HG02610 (cell line): ENCODE results near the gene GSTT2.
"Not testable (repeated sequence)": the region's sequence is repeated elsewhere in the genome, so short reads cannot be mapped to it uniquely, and the experiment has no call there.

Source experiments
- ATAC-seq: cut with Tn5 transposase; IDR thresholded peaks from one replicate; pipeline ENCODE4 v1.9.1; 2021; ENCODE audit warnings: mild to moderate bottlenecking, moderate library complexity; ENCODE audit not compliant: unreplicated experiment

Gene GSTT2

GRCh38 chr22:23979557-23980240 lies at the start of gene GSTT2:
TSS of gene GSTT2 (plus strand) at chr22:23980134.
- ATAC-seq, result not testable (repeated sequence)

- ATAC-seq, result no peak
These were observed 41.5 kb upstream of the GSTT2 start for GRCh38 chr22:23938328-23939016.

GRCh38 chr22:23939017-23939357 lies 40.9 kb upstream of the GSTT2 start:
- no peak for ATAC-seq

- ATAC-seq, result not testable (repeated sequence)
These were observed 39.8 kb upstream of the GSTT2 start for GRCh38 chr22:23940166-23940565.

- ATAC-seq, result not testable (repeated sequence)
These were observed 32.5 kb upstream of the GSTT2 start for GRCh38 chr22:23947391-23947790.

GRCh38 chr22:23949764-23950163 lies 30.2 kb upstream of the GSTT2 start:
- not testable (repeated sequence) for ATAC-seq

GRCh38 chr22:23951383-23951782 lies 28.6 kb upstream of the GSTT2 start:
- ATAC-seq, result not testable (repeated sequence)

- ATAC-seq, result not testable (repeated sequence)
These were observed 27.0 kb upstream of the GSTT2 start for GRCh38 chr22:23952794-23953405.

- not testable (repeated sequence) for ATAC-seq
These were observed 26.4 kb upstream of the GSTT2 start for GRCh38 chr22:23953485-23953884.

- not testable (repeated sequence) for ATAC-seq
These were observed 25.5 kb upstream of the GSTT2 start for GRCh38 chr22:23954193-23954990.

- ATAC-seq, result not testable (repeated sequence)
These were observed 25.0 kb upstream of the GSTT2 start for GRCh38 chr22:23954991-23955305.

- not testable (repeated sequence) for ATAC-seq
These were observed 24.0 kb upstream of the GSTT2 start for GRCh38 chr22:23955886-23956285.

- not testable (repeated sequence) for ATAC-seq
These were observed 23.5 kb upstream of the GSTT2 start for GRCh38 chr22:23956301-23956900.

GRCh38 chr22:23961084-23961771 lies 18.7 kb upstream of the GSTT2 start, which contains the start of gene GSTT2B:
TSS of gene GSTT2B (minus strand) at chr22:23961195. CDS start at chr22:23961131, 64 bp downstream.
- ATAC-seq, result not testable (repeated sequence)

- ATAC-seq, result peak; percentile 33
These were observed 13.8 kb upstream of the GSTT2 start for GRCh38 chr22:23966094-23966493.

- peak; percentile 90 for ATAC-seq
These were observed 13.4 kb upstream of the GSTT2 start, which contains the start of gene DDTL for GRCh38 chr22:23966568-23966967. TSS of gene DDTL (plus strand) at chr22:23966888. CDS start at chr22:23966915, 27 bp downstream.

- no peak for ATAC-seq
These were observed 10.9 kb upstream of the GSTT2 start for GRCh38 chr22:23969071-23969470.

GRCh38 chr22:23970201-23970641 lies 9.7 kb upstream of the GSTT2 start:
- ATAC-seq, result no peak

GRCh38 chr22:23970816-23971486 lies 9.0 kb upstream of the GSTT2 start:
- ATAC-seq, result no peak
